DMS153 treated with DMSO at 0.1 percent for 48 hours (cell line): ENCODE data around the gene NUP210.

Source experiments
- DNase-seq: peaks from one replicate; lab custom pipeline; 2025; ENCODE audit not compliant: unreplicated experiment; lab: John Stamatoyannopoulos, UW

The NUP210 gene

GRCh38 chr3:13352621-13353131, 67.4 kb downstream of the NUP210 start:
- DNase-seq, result no peak

- no peak for DNase-seq
Observed at GRCh38 chr3:13349823-13350222, 70.3 kb downstream of the NUP210 start.

- DNase-seq, result no peak
Observed at GRCh38 chr3:13348661-13349396, 71.3 kb downstream of the NUP210 start.

- no peak for DNase-seq
Observed at GRCh38 chr3:13348100-13348499, 72.0 kb downstream of the NUP210 start.

GRCh38 chr3:13347390-13347950, 72.7 kb downstream of the NUP210 start:
- no peak for DNase-seq

- peak; percentile 2 for DNase-seq
Observed at GRCh38 chr3:13346481-13347389, 73.4 kb downstream of the NUP210 start.

GRCh38 chr3:13345772-13346171, 74.3 kb downstream of the NUP210 start:
- no peak for DNase-seq

GRCh38 chr3:13345284-13345683, 74.8 kb downstream of the NUP210 start:
- no peak for DNase-seq

GRCh38 chr3:13344663-13345062, 75.5 kb downstream of the NUP210 start:
- no peak for DNase-seq

- no peak for DNase-seq
Observed at GRCh38 chr3:13343601-13344000, 76.5 kb downstream of the NUP210 start.

- DNase-seq, result no peak
Observed at GRCh38 chr3:13341229-13341905, 78.8 kb downstream of the NUP210 start.

- DNase-seq, result no peak
Observed at GRCh38 chr3:13339833-13340232, 80.3 kb downstream of the NUP210 start.

- DNase-seq, result no peak
Observed at GRCh38 chr3:13338996-13339395, 81.1 kb downstream of the NUP210 start.

GRCh38 chr3:13338231-13338630, 81.9 kb downstream of the NUP210 start:
- no peak for DNase-seq

- DNase-seq, result no peak
Observed at GRCh38 chr3:13336592-13336991, 83.5 kb downstream of the NUP210 start.

GRCh38 chr3:13335503-13335902, 84.6 kb downstream of the NUP210 start:
- no peak for DNase-seq

GRCh38 chr3:13335059-13335458, 85.1 kb downstream of the NUP210 start:
- no peak for DNase-seq

- DNase-seq, result no peak
Observed at GRCh38 chr3:13333236-13333897, 86.8 kb downstream of the NUP210 start.

- no peak for DNase-seq
Observed at GRCh38 chr3:13332740-13333139, 87.4 kb downstream of the NUP210 start.

- no peak for DNase-seq
Observed at GRCh38 chr3:13332158-13332557, 88.0 kb downstream of the NUP210 start.

GRCh38 chr3:13329746-13330145, 90.4 kb downstream of the NUP210 start:
- no peak for DNase-seq
